ENCODE results near the gene TNFSF13.
"Not testable (repeated sequence)": the region's sequence is repeated elsewhere in the genome, so short reads cannot be mapped to it uniquely, and the experiment has no call there.

TNFSF13 gene

GRCh38 chr17:7592422-7593021, 34.0 kb downstream of the TNFSF13 start:
- no peak for DNase-seq

- DNase-seq = no peak
Observed at GRCh38 chr17:7593296-7593695, 34.7 kb downstream of the TNFSF13 start.

DNA sequence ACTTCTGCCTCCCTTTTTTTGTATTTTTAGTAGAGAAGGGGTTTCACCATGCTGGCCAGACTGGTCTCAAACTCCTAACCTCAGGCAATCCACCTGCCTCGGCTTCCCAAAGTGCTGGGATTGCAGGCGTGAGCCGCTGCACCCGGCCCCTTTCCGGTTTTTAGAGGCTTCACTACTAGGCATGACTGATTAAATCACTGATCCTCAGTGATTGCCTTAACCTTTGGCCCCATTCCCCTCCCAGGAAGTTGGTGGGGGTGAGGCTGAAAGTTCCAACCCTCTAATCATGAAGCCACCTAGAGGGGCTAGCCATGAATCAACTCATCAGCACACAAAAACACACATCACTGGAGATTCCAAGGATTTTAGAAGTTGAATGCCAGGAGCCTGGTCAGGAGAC, 39.0 kb downstream of the TNFSF13 start:
- not testable (repeated sequence) for DNase-seq

DNA sequence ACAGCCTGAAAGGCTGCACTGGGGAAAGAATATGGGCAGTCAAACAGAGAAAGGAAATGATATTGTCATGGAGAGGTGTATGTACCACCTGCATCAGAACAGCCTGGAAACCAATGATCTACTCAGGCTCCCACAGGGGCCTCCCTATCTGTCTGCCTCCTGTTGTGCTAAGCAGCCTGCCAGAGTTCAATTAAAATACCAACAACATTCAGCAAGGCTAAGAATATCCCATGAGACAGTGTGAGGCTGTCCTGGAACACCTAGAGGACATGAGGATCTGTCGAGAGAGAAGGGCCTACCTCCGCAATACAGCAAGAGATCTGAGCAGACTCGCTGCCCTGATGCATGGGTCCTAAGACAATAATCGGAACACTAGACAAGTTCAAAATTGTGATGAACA, 47.7 kb downstream of the TNFSF13 start:
- DNase-seq = no peak

DNA sequence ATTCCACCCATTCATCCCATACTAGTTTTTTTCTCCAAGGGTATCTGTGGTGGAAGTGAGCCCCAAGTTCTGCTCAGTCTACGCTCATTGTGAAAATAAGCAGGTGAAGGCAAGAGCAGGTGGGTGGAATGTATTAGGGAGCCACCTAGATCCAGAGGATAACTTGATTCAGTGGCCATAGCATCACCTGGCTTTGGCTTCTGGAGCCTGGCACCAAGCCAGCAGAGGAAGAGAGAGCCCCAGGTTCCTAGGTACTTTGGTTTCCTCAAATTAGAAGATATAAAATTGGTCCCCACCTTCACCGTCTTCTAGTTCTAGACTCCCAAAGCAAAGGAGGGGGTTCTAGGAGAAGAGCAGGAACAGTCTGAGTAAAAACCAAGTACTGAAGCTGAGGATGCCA, 52.1 kb downstream of the TNFSF13 start:
- DNase-seq = no peak

Measured in CD4-positive, alpha-beta T cell treated with Interleukin-17A for 1 hour (primary cell).